Measurements from ENCODE around the gene TSPEAR.

TSPEAR gene

DNA sequence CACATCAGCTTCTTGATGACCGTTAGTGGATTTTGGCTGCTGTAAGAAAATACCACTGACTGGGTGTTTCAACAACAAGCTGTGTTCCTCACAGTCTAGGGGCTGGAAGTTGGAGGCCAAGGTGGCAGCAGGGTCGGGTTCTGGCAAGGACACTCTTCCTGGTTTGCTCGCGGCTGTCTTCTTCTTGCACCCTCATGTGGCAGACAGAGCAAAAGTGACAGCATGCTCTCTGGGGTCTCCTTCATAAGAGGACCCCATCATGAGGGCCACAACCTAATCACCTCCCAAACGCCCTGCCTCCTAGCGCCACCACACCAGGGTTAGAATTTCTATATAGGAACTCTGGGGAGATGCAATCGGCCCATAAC, 18.6 kb upstream of the TSPEAR start:
- ATAC-seq: no peak
- TF ChIP-seq ZC3H10 (CRISPR knock-in tag; IDR thresholded peaks at IDR 0.05): no peak
- no peak for TF ChIP-seq ESRRG (CRISPR knock-in tag; IDR thresholded peaks at IDR 0.05)
- TF ChIP-seq TSHZ2 (CRISPR knock-in tag; IDR thresholded peaks at IDR 0.05): no peak
- TF ChIP-seq OSR1 (CRISPR knock-in tag; IDR thresholded peaks at IDR 0.05): no peak
- no peak for TF ChIP-seq TCF4 (CRISPR knock-in tag; IDR thresholded peaks at IDR 0.05; ENCODE audit: borderline replicate concordance)
- no peak for TF ChIP-seq ISL1 (CRISPR knock-in tag; IDR thresholded peaks at IDR 0.05)
- no peak for TF ChIP-seq GLIS3 (CRISPR knock-in tag; IDR thresholded peaks at IDR 0.05)
- TF ChIP-seq, protein P1, sequence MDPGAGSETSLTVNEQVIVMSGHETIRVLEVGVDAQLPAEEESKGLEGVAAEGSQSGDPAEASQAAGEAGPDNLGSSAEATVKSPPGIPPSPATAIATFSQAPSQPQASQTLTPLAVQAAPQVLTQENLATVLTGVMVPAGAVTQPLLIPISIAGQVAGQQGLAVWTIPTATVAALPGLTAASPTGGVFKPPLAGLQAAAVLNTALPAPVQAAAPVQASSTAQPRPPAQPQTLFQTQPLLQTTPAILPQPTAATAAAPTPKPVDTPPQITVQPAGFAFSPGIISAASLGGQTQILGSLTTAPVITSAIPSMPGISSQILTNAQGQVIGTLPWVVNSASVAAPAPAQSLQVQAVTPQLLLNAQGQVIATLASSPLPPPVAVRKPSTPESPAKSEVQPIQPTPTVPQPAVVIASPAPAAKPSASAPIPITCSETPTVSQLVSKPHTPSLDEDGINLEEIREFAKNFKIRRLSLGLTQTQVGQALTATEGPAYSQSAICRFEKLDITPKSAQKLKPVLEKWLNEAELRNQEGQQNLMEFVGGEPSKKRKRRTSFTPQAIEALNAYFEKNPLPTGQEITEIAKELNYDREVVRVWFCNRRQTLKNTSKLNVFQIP (CRISPR knock-in tag; IDR thresholded peaks at IDR 0.05; ENCODE audit: borderline replicate concordance, low read depth): no peak
- no peak for TF ChIP-seq ZNF8 (CRISPR knock-in tag; IDR thresholded peaks at IDR 0.05)
- TF ChIP-seq TOX (CRISPR knock-in tag; IDR thresholded peaks at IDR 0.05; ENCODE audit: borderline replicate concordance): no peak
- TF ChIP-seq, protein P2, sequence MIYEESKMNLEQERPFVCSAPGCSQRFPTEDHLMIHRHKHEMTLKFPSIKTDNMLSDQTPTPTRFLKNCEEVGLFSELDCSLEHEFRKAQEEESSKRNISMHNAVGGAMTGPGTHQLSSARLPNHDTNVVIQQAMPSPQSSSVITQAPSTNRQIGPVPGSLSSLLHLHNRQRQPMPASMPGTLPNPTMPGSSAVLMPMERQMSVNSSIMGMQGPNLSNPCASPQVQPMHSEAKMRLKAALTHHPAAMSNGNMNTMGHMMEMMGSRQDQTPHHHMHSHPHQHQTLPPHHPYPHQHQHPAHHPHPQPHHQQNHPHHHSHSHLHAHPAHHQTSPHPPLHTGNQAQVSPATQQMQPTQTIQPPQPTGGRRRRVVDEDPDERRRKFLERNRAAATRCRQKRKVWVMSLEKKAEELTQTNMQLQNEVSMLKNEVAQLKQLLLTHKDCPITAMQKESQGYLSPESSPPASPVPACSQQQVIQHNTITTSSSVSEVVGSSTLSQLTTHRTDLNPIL (CRISPR knock-in tag; IDR thresholded peaks at IDR 0.05; ENCODE audit: low read depth): no peak

- no peak for ATAC-seq
Measured at GRCh38 chr21:44729336-44730027, 18.1 kb upstream of the TSPEAR start.

GRCh38 chr21:44728716-44729115, 17.3 kb upstream of the TSPEAR start:
- no peak for TF ChIP-seq ZFP3 (CRISPR knock-in tag; IDR thresholded peaks at IDR 0.05)
- TF ChIP-seq ZNF8 (CRISPR knock-in tag; IDR thresholded peaks at IDR 0.05): no peak
- TF ChIP-seq CSDC2 (CRISPR knock-in tag; IDR thresholded peaks at IDR 0.05): no peak
- no peak for TF ChIP-seq RARB (CRISPR knock-in tag; IDR thresholded peaks at IDR 0.05)
- no peak for TF ChIP-seq ARNTL (CRISPR knock-in tag; IDR thresholded peaks at IDR 0.05; ENCODE audit: borderline replicate concordance, low read depth)
- TF ChIP-seq TOX (CRISPR knock-in tag; IDR thresholded peaks at IDR 0.05; ENCODE audit: borderline replicate concordance): no peak
- TF ChIP-seq, protein P1 (CRISPR knock-in tag; IDR thresholded peaks at IDR 0.05; ENCODE audit: borderline replicate concordance, low read depth): no peak
- TF ChIP-seq ZNF70 (CRISPR knock-in tag; IDR thresholded peaks at IDR 0.05): no peak
- no peak for ATAC-seq

More at GRCh38 chr21:44729336-44730027, 18.1 kb upstream of the TSPEAR start:
- TF ChIP-seq, protein P1 (CRISPR knock-in tag; IDR thresholded peaks at IDR 0.05; ENCODE audit: borderline replicate concordance, low read depth): no peak
- TF ChIP-seq ISL1 (CRISPR knock-in tag; IDR thresholded peaks at IDR 0.05) (no peak), PPARA (CRISPR knock-in tag; IDR thresholded peaks at IDR 0.05; ENCODE audit: borderline replicate concordance) (no peak), ZFP3 (CRISPR knock-in tag; IDR thresholded peaks at IDR 0.05) (no peak), TOX (CRISPR knock-in tag; IDR thresholded peaks at IDR 0.05; ENCODE audit: borderline replicate concordance) (no peak)
- TF ChIP-seq, protein P2 (CRISPR knock-in tag; IDR thresholded peaks at IDR 0.05; ENCODE audit: low read depth): no peak

Data from SK-N-SH treated with all-trans-retinoic acid at 6 μM for 48 hours (cell line).